GM18868 (cell line): ENCODE measurements around the gene FAM9B.

Source experiments
- ATAC-seq: cut with Tn5 transposase; IDR thresholded peaks from one replicate; pipeline ENCODE4 v1.9.1; 2021; ENCODE audit warnings: mild to moderate bottlenecking, moderate library complexity; ENCODE audit not compliant: unreplicated experiment

FAM9B gene

GRCh38 chrX:8981723-8982122 lies 52.2 kb downstream of the FAM9B start:
- no peak for ATAC-seq

- no peak for ATAC-seq
Observed at GRCh38 chrX:8980756-8981155, 53.2 kb downstream of the FAM9B start.
